SK-N-SH (cell line): ENCODE measurements around the gene THAP7. TPM values are rescaled to one million over a fixed set of nuclear protein-coding genes. Genes with fewer than 3 reads are reported as not detected.

Experiments used
- CTCF ChIA-PET: fragments of 300-600, 350-600 bp; formaldehyde crosslinking; extraction: SDS; loops from one replicate; lab custom pipeline; 2021; lab: Yijun Ruan, JAX
- POLR2A ChIA-PET: fragments of 350-600 bp; sonication (Branson Sonifier 250); formaldehyde crosslinking; extraction: SDS; loops from one replicate; lab custom pipeline; 2020; ENCODE audit warnings: antibody characterized with exemption, inconsistent platforms; lab: Yijun Ruan, JAX
- DNase-seq: peaks from one replicate; pipeline ENCODE4 v3.0.0; 2012
- H2AFZ ChIP-seq: fragments of 200-600 bp; sonication (generic); 2 replicates; pipeline ENCODE4 v1.8.1; 2016; ENCODE audit warnings: antibody characterized with exemption, mild to moderate bottlenecking, low read depth
- H3F3A ChIP-seq: fragments of 200-600 bp; sonication (generic); replicated peaks from 2 replicates; pipeline ENCODE3; 2016; ENCODE audit warnings: antibody characterized with exemption, mild to moderate bottlenecking; ENCODE audit not compliant: insufficient read depth
- H3K27ac ChIP-seq, 2 experiments: fragments of 200-500 bp in 1 of 2; fragments of 200-600 bp in 1 of 2; sonication (Bioruptor generic) in 1 of 2; sonication (generic), shearing (Covaris generic) in 1 of 2; 2 replicates each; pipeline versions ENCODE4 v1.5.1 to v1.6.1; 2014 to 2016; ENCODE audit warnings: low read depth in 2 of 2, inconsistent platforms in 1 of 2, low read length in 1 of 2, mild to moderate bottlenecking in 1 of 2, mixed read lengths in 1 of 2
- H3K27me3 ChIP-seq: fragments of 200-600 bp; sonication (generic), shearing (Covaris generic); 2 replicates; pipeline ENCODE4 v1.6.1; 2016; ENCODE audit warnings: mixed run types; ENCODE audit not compliant: insufficient read depth
- H3K36me3 ChIP-seq, 2 experiments: fragments of 200-500 bp in 1 of 2; fragments of 200-600 bp in 1 of 2; sonication (Bioruptor generic) in 1 of 2; sonication (generic) in 1 of 2; replicated peaks in 1 of 2; 2 replicates each; pipeline versions ENCODE3 to v1.5.1; 2014 to 2016; ENCODE audit warnings: low read length in 1 of 2, mild to moderate bottlenecking in 1 of 2; ENCODE audit not compliant: insufficient read depth in 2 of 2, control insufficient read depth in 1 of 2
- H3K4me1 ChIP-seq, 2 experiments: fragments of 200-500 bp in 1 of 2; fragments of 200-600 bp in 1 of 2; sonication (Bioruptor generic) in 1 of 2; sonication (generic), shearing (Covaris generic) in 1 of 2; 2 replicates each; pipeline versions ENCODE4 v1.5.1 to v1.6.1; 2014 to 2016; ENCODE audit warnings: low read depth in 1 of 2, low read length in 1 of 2, mixed run types in 1 of 2; ENCODE audit not compliant: insufficient read depth in 2 of 2, control insufficient read depth in 1 of 2
- H3K4me2 ChIP-seq: fragments of 200-600 bp; sonication (generic), shearing (Covaris generic); 2 replicates; pipeline ENCODE4 v1.6.1; 2017; ENCODE audit warnings: mixed run types
- H3K4me3 ChIP-seq, 2 experiments: fragments of 200-500 bp in 1 of 2; fragments of 200-600 bp in 1 of 2; sonication (Bioruptor generic) in 1 of 2; sonication (generic), shearing (Covaris generic) in 1 of 2; 2 replicates each; pipeline versions ENCODE4 v1.5.1 to v1.8.1; 2014 to 2016; ENCODE audit warnings: low read depth in 2 of 2, inconsistent platforms in 1 of 2, low read length in 1 of 2, mild to moderate bottlenecking in 1 of 2, mixed read lengths in 1 of 2, moderate library complexity in 1 of 2
- H3K79me2 ChIP-seq: fragments of 200-600 bp; sonication (generic); 2 replicates; pipeline ENCODE4 v1.8.1; 2017; ENCODE audit warnings: mild to moderate bottlenecking; ENCODE audit not compliant: insufficient read depth
- H3K9ac ChIP-seq: fragments of 200-600 bp; sonication (generic); 2 replicates; pipeline ENCODE4 v1.6.1; 2017; ENCODE audit warnings: mixed run types
- H3K9me2 ChIP-seq: fragments of 200-600 bp; sonication (generic); 2 replicates; pipeline ENCODE4 v1.6.1; 2017; ENCODE audit warnings: mixed run types
- H3K9me3 ChIP-seq: fragments of 200-600 bp; sonication (generic); 2 replicates; pipeline ENCODE4 v1.6.1; 2017; ENCODE audit warnings: mixed run types, mild to moderate bottlenecking, moderate library complexity
- H4K20me1 ChIP-seq: fragments of 200-600 bp; sonication (generic); 2 replicates; pipeline ENCODE4 v1.6.1; 2017; ENCODE audit warnings: mild to moderate bottlenecking, mixed run types; ENCODE audit not compliant: insufficient read depth
- CHD2 ChIP-seq: fragments of 150-350 bp; IDR thresholded peaks from 2 replicates; pipeline ENCODE4 v1.6.1; 2018; ENCODE audit warnings: low read length; ENCODE audit not compliant: partially characterized antibody
- ELF1 ChIP-seq: IDR thresholded peaks from 2 replicates; pipeline ENCODE4 v1.4.0; 2012
- EZH2phosphoT487 ChIP-seq: fragments of 200-600 bp; sonication (generic); IDR thresholded peaks from 2 replicates; pipeline ENCODE4 v1.6.1; 2017; ENCODE audit warnings: low read depth, mixed run types, mild to moderate bottlenecking, antibody characterized with exemption, moderate library complexity, borderline replicate concordance
- FOXJ3 ChIP-seq: sonication (generic); formaldehyde crosslinking; IDR thresholded peaks from 2 replicates; pipeline ENCODE4 v1.5.1; 2020; ENCODE audit warnings: mild to moderate bottlenecking, missing genetic modification reagents
- FOXM1 ChIP-seq: IDR thresholded peaks from 2 replicates; pipeline ENCODE4 v1.4.0; 2012; ENCODE audit warnings: low read depth, mild to moderate bottlenecking
- GATA2 ChIP-seq: sonication (generic); formaldehyde crosslinking; IDR thresholded peaks from 2 replicates; pipeline ENCODE4 v1.5.0; 2020; ENCODE audit warnings: mild to moderate bottlenecking, missing genetic modification reagents
- MEF2A ChIP-seq: IDR thresholded peaks from 2 replicates; pipeline ENCODE4 v1.4.0; 2012; ENCODE audit warnings: low read depth, borderline replicate concordance
- MXI1 ChIP-seq: IDR thresholded peaks from 2 replicates; pipeline ENCODE4 v1.6.1; 2012; ENCODE audit warnings: mild to moderate bottlenecking, low read depth, low read length, improper control_type of control experiment
- NFIC ChIP-seq: IDR thresholded peaks from 2 replicates; pipeline ENCODE4 v1.4.0; 2012; ENCODE audit warnings: borderline replicate concordance
- NRF1 ChIP-seq: IDR thresholded peaks from 2 replicates; pipeline ENCODE4 v1.6.1; 2012; ENCODE audit warnings: low read depth, mild to moderate bottlenecking, low read length
- RAD21 ChIP-seq: IDR thresholded peaks from 2 replicates; pipeline ENCODE4 v1.6.1; 2012; ENCODE audit warnings: mild to moderate bottlenecking, low read length
- RXRA ChIP-seq: IDR thresholded peaks from 2 replicates; pipeline ENCODE4 v1.4.0; 2012; ENCODE audit warnings: low read depth, mild to moderate bottlenecking, borderline replicate concordance
- TEAD4 ChIP-seq: IDR thresholded peaks from 2 replicates; pipeline ENCODE4 v1.4.0; 2012; ENCODE audit warnings: mild to moderate bottlenecking, borderline replicate concordance; ENCODE audit not compliant: insufficient read depth
- YY1 ChIP-seq: IDR thresholded peaks from 2 replicates; pipeline ENCODE4 v1.4.0; 2012; ENCODE audit warnings: low read depth, mild to moderate bottlenecking
- WGBS: methylation state at CpG from one replicate; pipeline ENCODE4 v1.1.6; 2017; ENCODE audit warnings: low lambda C conversion rate; 5-methylcytosine and 5-hydroxymethylcytosine counted together
- polyA plus RNA-seq, 3 experiments: library from polyadenylated mRNA; depleted of rRNA; stranded (reverse); fragments of >200 nt; gene quantifications; 2 replicates each; pipeline ENCODE4 v1.2.3, GENCODE V29; 2012
- TF ChIP-seq, protein P1 (sequence below): IDR thresholded peaks from 2 replicates; pipeline ENCODE4 v1.4.0; 2012; ENCODE audit warnings: low read depth, borderline replicate concordance
- TF ChIP-seq, protein P2 (sequence below): IDR thresholded peaks from 2 replicates; pipeline ENCODE4; 2012
- TF ChIP-seq, protein P3 (sequence below): fragments of 150-350 bp; IDR thresholded peaks from 2 replicates; pipeline ENCODE4 v1.6.1; 2017; ENCODE audit warnings: antibody characterized with exemption, low read length, low read depth, borderline replicate concordance

Gene THAP7
- polyA plus RNA-seq, 1 of the 3 experiments (the other 2 are of a cell fraction), result 32.0 TPM

DNA sequence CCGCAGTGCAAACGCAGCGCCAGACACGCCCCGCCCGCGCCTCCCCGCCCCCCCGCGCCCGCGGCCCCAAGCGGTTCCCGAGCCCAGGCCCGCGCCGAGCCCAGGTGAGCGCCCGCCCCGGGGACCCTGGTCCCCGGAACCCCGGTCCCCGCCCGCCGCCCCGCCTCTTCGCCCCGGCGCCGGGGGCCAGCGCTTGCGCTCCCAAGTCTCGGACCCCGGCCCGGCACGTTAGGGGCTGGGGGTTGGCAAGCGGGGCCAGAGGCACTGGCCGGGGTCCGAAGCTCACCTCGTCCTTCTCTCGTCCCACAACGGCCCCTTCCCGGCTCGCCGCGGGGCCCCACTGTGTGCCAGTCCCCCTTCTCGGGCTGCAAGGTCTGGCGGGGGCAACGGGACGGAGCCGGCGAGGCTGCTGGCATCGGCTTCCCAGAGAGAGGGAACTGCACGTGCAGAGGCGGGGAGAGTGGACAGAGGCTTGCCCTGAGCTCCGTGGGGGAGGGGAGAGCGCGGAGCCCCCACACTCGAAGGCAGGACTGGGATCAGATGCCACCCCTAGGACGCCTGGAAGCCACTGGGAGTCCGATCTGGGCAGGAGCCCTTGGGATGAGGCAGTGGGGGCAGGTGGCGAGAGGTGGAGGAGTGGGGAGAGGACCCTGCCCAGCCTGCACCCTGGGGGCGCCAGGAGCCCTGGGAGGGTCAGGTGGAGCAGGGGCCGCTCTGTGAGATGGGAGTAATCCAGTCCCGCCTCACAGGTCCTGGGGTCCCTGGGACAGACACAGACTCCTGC, 36.6 kb downstream of the THAP7 start:
- Histone ChIP-seq H3F3A (no peaks in the 10 kb centered on the region), H4K20me1 (no peaks in the 10 kb centered on the region), H3K27ac (no peak overlapping the region), H2AFZ (no peak overlapping the region), H3K4me1 (peaks cover 0 to 26% of the 10 kb centered on the region in 2 experiments; a peak in 1 of 4 replicates), H3K27me3 (no peaks in the 10 kb centered on the region), H3K4me3 (peak overlapping the region; percentile 46 to 51; a peak in 2 of 4 replicates), H3K79me2 (no peaks in the 10 kb centered on the region), H3K9ac (no peak overlapping the region), H3K36me3 (no peaks in the 10 kb centered on the region), H3K4me2 (peak overlapping the region; percentile 85)
- ChIA-PET POLR2A (no interaction called here), CTCF (interaction anchor here (0.8 to 7.0 kb wide), 4 partner anchors 9 to 80 kb away, joined by 3 to 44 read pairs (median 10); no protein-coding TSS in a partner anchor)
- 46% methylated on average over 11 of the region's 65 CpGs for WGBS
- peak; percentile 79 for DNase-seq
- peak; percentile 17 for TF ChIP-seq CHD2
- TF ChIP-seq MXI1, result peak; percentile 38; the same call in 1 of the 2 replicates
- TF ChIP-seq YY1, result no peak
- TF ChIP-seq, all 33 proteins: peak for 2
- no peaks in the 10 kb centered on the region for H3K9me2 ChIP-seq
- no peaks in the 10 kb centered on the region for H3K9me3 ChIP-seq

DNA sequence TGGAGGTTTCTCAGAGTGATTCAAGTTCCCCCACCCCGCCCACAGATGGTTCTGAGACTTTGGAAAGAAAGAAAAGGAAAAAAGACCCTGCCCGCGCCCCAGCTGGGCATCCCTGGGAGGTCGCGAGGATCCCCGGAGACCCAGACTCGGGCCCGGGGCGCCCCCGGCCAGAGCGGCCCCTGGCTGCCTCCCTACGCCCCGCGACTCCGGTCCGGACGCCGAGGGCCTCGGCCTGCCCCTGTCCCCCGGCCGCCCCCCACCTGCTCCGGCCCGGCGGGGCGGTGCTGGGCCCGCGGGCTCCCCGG, 37.2 kb downstream of the THAP7 start:
- CTCF ChIA-PET, result interaction anchor here (0.8 to 7.0 kb wide), 4 partner anchors 9 to 79 kb away, joined by 3 to 44 read pairs (median 10); no protein-coding TSS in a partner anchor
- peak overlapping the region; percentile 72 for H3K4me2 ChIP-seq

More for the DNA sequence above, 37.2 kb downstream of the THAP7 start:
- H2AFZ ChIP-seq, result no peak overlapping the region
- no peaks in the 10 kb centered on the region for H4K20me1 ChIP-seq
- 6% methylated on average over 16 of the region's 28 CpGs for WGBS
- TF ChIP-seq TEAD4 (no peak), FOXJ3 (CRISPR knock-in tag) (no peak), ELF1 (no peak), NRF1 (no peak), RAD21 (no peak), FOXM1 (no peak), YY1 (no peak), RXRA (no peak), EZH2phosphoT487 (no peak), NFIC (no peak), MXI1 (no peak), MEF2A (no peak), GATA2 (no peak)
- TF ChIP-seq, protein P1, sequence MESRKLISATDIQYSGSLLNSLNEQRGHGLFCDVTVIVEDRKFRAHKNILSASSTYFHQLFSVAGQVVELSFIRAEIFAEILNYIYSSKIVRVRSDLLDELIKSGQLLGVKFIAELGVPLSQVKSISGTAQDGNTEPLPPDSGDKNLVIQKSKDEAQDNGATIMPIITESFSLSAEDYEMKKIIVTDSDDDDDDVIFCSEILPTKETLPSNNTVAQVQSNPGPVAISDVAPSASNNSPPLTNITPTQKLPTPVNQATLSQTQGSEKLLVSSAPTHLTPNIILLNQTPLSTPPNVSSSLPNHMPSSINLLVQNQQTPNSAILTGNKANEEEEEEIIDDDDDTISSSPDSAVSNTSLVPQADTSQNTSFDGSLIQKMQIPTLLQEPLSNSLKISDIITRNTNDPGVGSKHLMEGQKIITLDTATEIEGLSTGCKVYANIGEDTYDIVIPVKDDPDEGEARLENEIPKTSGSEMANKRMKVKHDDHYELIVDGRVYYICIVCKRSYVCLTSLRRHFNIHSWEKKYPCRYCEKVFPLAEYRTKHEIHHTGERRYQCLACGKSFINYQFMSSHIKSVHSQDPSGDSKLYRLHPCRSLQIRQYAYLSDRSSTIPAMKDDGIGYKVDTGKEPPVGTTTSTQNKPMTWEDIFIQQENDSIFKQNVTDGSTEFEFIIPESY, result no peak
- TF ChIP-seq, protein P2, sequence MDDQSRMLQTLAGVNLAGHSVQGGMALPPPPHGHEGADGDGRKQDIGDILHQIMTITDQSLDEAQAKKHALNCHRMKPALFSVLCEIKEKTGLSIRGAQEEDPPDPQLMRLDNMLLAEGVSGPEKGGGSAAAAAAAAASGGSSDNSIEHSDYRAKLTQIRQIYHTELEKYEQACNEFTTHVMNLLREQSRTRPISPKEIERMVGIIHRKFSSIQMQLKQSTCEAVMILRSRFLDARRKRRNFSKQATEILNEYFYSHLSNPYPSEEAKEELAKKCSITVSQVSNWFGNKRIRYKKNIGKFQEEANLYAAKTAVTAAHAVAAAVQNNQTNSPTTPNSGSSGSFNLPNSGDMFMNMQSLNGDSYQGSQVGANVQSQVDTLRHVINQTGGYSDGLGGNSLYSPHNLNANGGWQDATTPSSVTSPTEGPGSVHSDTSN, result no peak
- TF ChIP-seq, protein P3, sequence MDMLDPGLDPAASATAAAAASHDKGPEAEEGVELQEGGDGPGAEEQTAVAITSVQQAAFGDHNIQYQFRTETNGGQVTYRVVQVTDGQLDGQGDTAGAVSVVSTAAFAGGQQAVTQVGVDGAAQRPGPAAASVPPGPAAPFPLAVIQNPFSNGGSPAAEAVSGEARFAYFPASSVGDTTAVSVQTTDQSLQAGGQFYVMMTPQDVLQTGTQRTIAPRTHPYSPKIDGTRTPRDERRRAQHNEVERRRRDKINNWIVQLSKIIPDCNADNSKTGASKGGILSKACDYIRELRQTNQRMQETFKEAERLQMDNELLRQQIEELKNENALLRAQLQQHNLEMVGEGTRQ, result no peak
- no peaks in the 10 kb centered on the region for H3F3A ChIP-seq
- POLR2A ChIA-PET, result no interaction called here
- H3K4me3 ChIP-seq, result peak overlapping the region; percentile 44 to 46; a peak in 3 of 4 replicates
- no peaks in the 10 kb centered on the region for H3K27me3 ChIP-seq
- H3K9me3 ChIP-seq, result no peaks in the 10 kb centered on the region
- H3K79me2 ChIP-seq, result no peaks in the 10 kb centered on the region
- H3K36me3 ChIP-seq, result no peaks in the 10 kb centered on the region
- no peak for DNase-seq
- H3K4me1 ChIP-seq, result peaks cover 0 to 26% of the 10 kb centered on the region in 2 experiments; a peak in 1 of 4 replicates
- H3K9ac ChIP-seq, result no peak overlapping the region
- H3K9me2 ChIP-seq, result no peaks in the 10 kb centered on the region
- no peak overlapping the region for H3K27ac ChIP-seq
